CD4-positive, alpha-beta T cell (primary cell): Measurements from ENCODE around the gene KIF23. TPM values are rescaled to one million over a fixed set of nuclear protein-coding genes. Genes with fewer than 3 reads are reported as not detected.

Experiments
- ATAC-seq: fragments of 200-7000 bp; cut with Tn5 transposase; one replicate; pipeline ENCODE4 v1.10.0; 2022; ENCODE audit warnings: mild to moderate bottlenecking; ENCODE audit not compliant: poor library complexity
- CTCF ChIA-PET: fragments of 350-600 bp; sonication (Branson Sonifier 250); formaldehyde crosslinking; loops from one replicate; lab custom pipeline; 2021; ENCODE audit warnings: antibody characterized with exemption, inconsistent platforms; lab: Charles Lee
- POLR2A ChIA-PET: fragments of 350-600 bp; sonication (Branson Sonifier 250); formaldehyde crosslinking; loops from one replicate; lab custom pipeline; 2021; ENCODE audit warnings: antibody characterized with exemption, inconsistent platforms; lab: Charles Lee
- DNase-seq, 14 experiments: peaks; one replicate each; pipeline ENCODE4 v3.0.0-alpha.2; 2013 to 2020; ENCODE audit warnings: mixed read lengths in 2 of 14
- H3K27ac ChIP-seq, 2 donors: one replicate each; pipeline versions ENCODE4 v1.5.1 to v1.7.0; 2013; ENCODE audit warnings: low read length in 2 of 2, low read depth in 1 of 2, mild to moderate bottlenecking in 1 of 2
- H3K27me3 ChIP-seq, 2 experiments: 1 replicate in 1 of 2; 2 replicates in 1 of 2; pipeline versions ENCODE4 v1.6.1 to v1.7.0; 2013; ENCODE audit warnings: low read length in 2 of 2, control low read depth in 1 of 2, mild to moderate bottlenecking in 1 of 2, moderate library complexity in 1 of 2; ENCODE audit not compliant: insufficient read depth in 2 of 2, control insufficient read depth in 1 of 2
- H3K36me3 ChIP-seq: one replicate; pipeline ENCODE4 v1.6.1; 2013; ENCODE audit warnings: low read length, control low read depth; ENCODE audit not compliant: insufficient read depth
- H3K4me1 ChIP-seq: one replicate; pipeline ENCODE4 v1.6.1; 2013; ENCODE audit warnings: low read length, control low read depth; ENCODE audit not compliant: insufficient read depth
- H3K4me3 ChIP-seq: one replicate; pipeline ENCODE4 v1.5.1; 2013; ENCODE audit warnings: mild to moderate bottlenecking, low read length, moderate library complexity
- H3K9me3 ChIP-seq, 2 experiments: 1 replicate in 1 of 2; 2 replicates in 1 of 2; pipeline versions ENCODE4 v1.6.1 to v1.7.0; 2013; ENCODE audit warnings: low read length in 2 of 2, mild to moderate bottlenecking in 2 of 2, control low read depth in 1 of 2, moderate library complexity in 1 of 2; ENCODE audit not compliant: control insufficient read depth in 1 of 2, insufficient read depth in 1 of 2
- H3K27ac Mint-ChIP-seq: one replicate; pipeline ENCODE4 v1.8.0; 2020; ENCODE audit warnings: mixed read lengths
- H3K27me3 Mint-ChIP-seq: one replicate; pipeline ENCODE4 v1.8.0; 2021; ENCODE audit warnings: mixed read lengths
- H3K36me3 Mint-ChIP-seq: one replicate; pipeline ENCODE4 v1.8.0; 2021; ENCODE audit warnings: low read depth, mixed read lengths
- H3K4me1 Mint-ChIP-seq: one replicate; pipeline ENCODE4 v1.8.0; 2021; ENCODE audit warnings: low read depth, mixed read lengths
- H3K4me3 Mint-ChIP-seq: one replicate; pipeline ENCODE4 v1.8.0; 2020; ENCODE audit warnings: mild to moderate bottlenecking, mixed read lengths
- H3K9me3 Mint-ChIP-seq: one replicate; pipeline ENCODE4 v1.8.0; 2020; ENCODE audit warnings: mixed read lengths
- CTCF ChIP-seq: fragments of 200-600 bp; IDR thresholded peaks from one replicate; pipeline ENCODE4 v1.8.0; 2022; ENCODE audit warnings: antibody characterized with exemption, mild to moderate bottlenecking
- intact Hi-C, 2 experiments: fragments of 100-400 bp; cut with DNase I in 1 of 2; cut with micrococcal nuclease in 1 of 2; formaldehyde crosslinking; loops; one replicate each; pipeline versions ENCODE4 v1.15.1 to v1.9.0; 2023 to 2025; cut with DNase I, micrococcal nuclease
- total RNA-seq, 174 experiments: library from RNA in 2 of 174; stranded (reverse) in 2 of 174; gene quantifications; one replicate each; pipeline ENCODE4 v1.2.3 and lab custom pipeline; 2021 to 2026

The KIF23 gene
- total RNA-seq, 2 experiments from 2014 or later: 0.71 to 1.1 TPM

GRCh38 chr15:69497076-69497475 is 82.9 kb downstream of the KIF23 start:
- Histone ChIP-seq H3K27me3 (no peaks in the 10 kb centered on the region), H3K36me3 (no peaks in the 10 kb centered on the region), H3K4me1 (no peaks in the 10 kb centered on the region), H3K4me3 (no peak overlapping the region), H3K27ac (no peak overlapping the region), H3K9me3 (no peaks in the 10 kb centered on the region)
- intact Hi-C loops: no loop called here
- CTCF ChIA-PET: no interaction called here
- no peak for TF ChIP-seq CTCF
- POLR2A ChIA-PET: no interaction called here
- Mint-ChIP-seq H3K4me3 (no peak overlapping the region), H3K9me3 (no peaks in the 10 kb centered on the region), H3K27me3 (no peaks in the 10 kb centered on the region), H3K4me1 (no peaks in the 10 kb centered on the region), H3K27ac (no peak overlapping the region), H3K36me3 (no peaks in the 10 kb centered on the region)
- ATAC-seq: no peak
- DNase-seq: no peak

GRCh38 chr15:69497667-69498066 is 83.5 kb downstream of the KIF23 start:
- ChIA-PET POLR2A (no interaction called here), CTCF (no interaction called here)
- no peaks in the 10 kb centered on the region for H3K9me3 ChIP-seq
- Mint-ChIP-seq H3K9me3 (no peaks in the 10 kb centered on the region), H3K27ac (no peak overlapping the region), H3K36me3 (no peaks in the 10 kb centered on the region), H3K4me1 (no peaks in the 10 kb centered on the region), H3K4me3 (no peak overlapping the region), H3K27me3 (no peaks in the 10 kb centered on the region)
- DNase-seq (no peak), ATAC-seq (no peak)
- no peak for TF ChIP-seq CTCF
- no peak overlapping the region for H3K27ac ChIP-seq
- H3K4me3 ChIP-seq: no peak overlapping the region
- H3K36me3 ChIP-seq: no peaks in the 10 kb centered on the region
- H3K4me1 ChIP-seq: no peaks in the 10 kb centered on the region
- intact Hi-C loops: no loop called here
- no peaks in the 10 kb centered on the region for H3K27me3 ChIP-seq

Other genes with a start within 250 kb of the KIF23 start
- not detected for gene PAQR5, start 115.4 kb upstream of the KIF23 start, total RNA-seq
- gene RPLP1, start 38.5 kb downstream of the KIF23 start, total RNA-seq: 1,000 to 10,000 TPM; 2,527 to 2,615 TPM